ENCODE measurements around the gene EIF3L. TPM values are rescaled to one million over a fixed set of nuclear protein-coding genes. Genes with fewer than 3 reads are reported as not detected.

EIF3L gene
- total and polyA plus RNA-seq, 9 of the 15 experiments (the other 6 are each of a cell fraction or from before 2014, with no cell fraction given), result 257 to 699 (median 368) TPM

- peak; percentile 22; the same call in 1 of the 2 replicates for TF ChIP-seq HMBOX1 (IDR thresholded peaks at IDR 0.05)
- peak; percentile 60; the same call in 1 of the 2 replicates for TF ChIP-seq ZKSCAN8 (CRISPR knock-in tag; IDR thresholded peaks at IDR 0.05)
- 0 out of 2 replicates have a peak, but pooled peaks have one; percentile 25 for TF ChIP-seq FOXK1 (CRISPR knock-in tag; IDR thresholded peaks at IDR 0.05; ENCODE audit: borderline replicate concordance)
- peak; percentile 95 for TF ChIP-seq JUN (IDR thresholded peaks at IDR 0.05; ENCODE audit: borderline replicate concordance, low read depth, low read length)
- peak; percentile 97 for TF ChIP-seq JUN (CRISPR knock-in tag; IDR thresholded peaks at IDR 0.05; ENCODE audit: borderline replicate concordance)
- TF ChIP-seq SMARCE1 (IDR thresholded peaks at IDR 0.05), result peak; percentile 68; the same call in 1 of the 2 replicates
- peak; percentile 49; the same call in 1 of the 2 replicates for TF ChIP-seq DDX20 (tag; IDR thresholded peaks at IDR 0.05; ENCODE audit: low read depth)
- TF ChIP-seq, protein P1, sequence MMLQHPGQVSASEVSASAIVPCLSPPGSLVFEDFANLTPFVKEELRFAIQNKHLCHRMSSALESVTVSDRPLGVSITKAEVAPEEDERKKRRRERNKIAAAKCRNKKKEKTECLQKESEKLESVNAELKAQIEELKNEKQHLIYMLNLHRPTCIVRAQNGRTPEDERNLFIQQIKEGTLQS (IDR thresholded peaks at IDR 0.05), result peak; percentile 99
- TF ChIP-seq, protein P1 (CRISPR knock-in tag; conservative IDR thresholded peaks at IDR 0.05), result peak; percentile 83
- peak; percentile 78 for TF ChIP-seq SMARCA4 (IDR thresholded peaks at IDR 0.05)
- TF ChIP-seq DMBX1 (CRISPR knock-in tag; IDR thresholded peaks at IDR 0.05; ENCODE audit: borderline replicate concordance), result peak; percentile 71; the same call in 1 of the 2 replicates
- 0 out of 2 replicates have a peak, but pooled peaks have one; percentile 31 for TF ChIP-seq MTA1 (IDR thresholded peaks at IDR 0.05; ENCODE audit: borderline replicate concordance)
- peak in 1 of 2 experiments; percentile 36; a peak in 1 of 4 replicates for TF ChIP-seq FOXA3 (CRISPR knock-in tag; conservative IDR thresholded peaks at IDR 0.05 in 1 of 2, IDR thresholded peaks at IDR 0.05 in 1 of 2)
- no peak; the same call in 1 of the 2 replicates for TF ChIP-seq BRD4 (IDR thresholded peaks at IDR 0.05)
- TF ChIP-seq MTA3 (IDR thresholded peaks at IDR 0.05; ENCODE audit: borderline replicate concordance), result 0 out of 2 replicates have a peak, but pooled peaks have one; percentile 35
- TF ChIP-seq MAFG (tag; conservative IDR thresholded peaks at IDR 0.05), result 0 out of 2 replicates have a peak, but pooled peaks have one; percentile 17
- TF ChIP-seq ETV1 (tag; conservative IDR thresholded peaks at IDR 0.05; ENCODE audit: low read depth), result 0 out of 2 replicates have a peak, but pooled peaks have one; percentile 13
- peak; percentile 59; the same call in 1 of the 2 replicates for TF ChIP-seq CREM (IDR thresholded peaks at IDR 0.05; ENCODE audit: low read depth)
- no peak for TF ChIP-seq ADNP (tag; IDR thresholded peaks at IDR 0.05)
- no peak for TF ChIP-seq ZBTB2 (IDR thresholded peaks at IDR 0.05)
- TF ChIP-seq PURB (CRISPR knock-in tag; IDR thresholded peaks at IDR 0.05; ENCODE audit: low read depth), result no peak
- TF ChIP-seq BRD9 (IDR thresholded peaks at IDR 0.05; ENCODE audit: low read depth, partially characterized antibody), result peak; percentile 32
- TF ChIP-seq SMARCB1 (IDR thresholded peaks at IDR 0.05; ENCODE audit: insufficient read length, low read depth), result no peak
- no peak for TF ChIP-seq CSDE1 (IDR thresholded peaks at IDR 0.05)
- TF ChIP-seq TRIM24 (IDR thresholded peaks at IDR 0.05), result peak; percentile 57 to 72; a peak in 2 of 4 replicates
Measured at GRCh38 chr22:37904572-37905533, 55.6 kb downstream of the EIF3L start (continued).

Data from K562 (cell line).